Measurements from ENCODE around the gene ZNF281.

- TF ChIP-seq SUZ12 (IDR thresholded peaks at IDR 0.05; ENCODE audit: extremely low read depth, insufficient read depth, insufficient read length) (no peak), ZNF274 (IDR thresholded peaks at IDR 0.05; ENCODE audit: low read depth, low read length) (no peak)
Observed at GRCh38 chr1:200384818-200385390, 24.9 kb downstream of the ZNF281 start.
